Placental pericyte (primary cell): ENCODE data around the gene ZNF432. TPM values are rescaled to one million over a fixed set of nuclear protein-coding genes. Genes with fewer than 3 reads are reported as not detected.

Experiments used
- total RNA-seq: library from RNA; depleted of rRNA; stranded (reverse); fragments of >200 nt; gene quantifications from 2 replicates; pipeline ENCODE4 v1.2.3, GENCODE V29; 2012

Gene ZNF432
- 7.9 and 8.5 TPM in 2 replicates for total RNA-seq

DNA sequence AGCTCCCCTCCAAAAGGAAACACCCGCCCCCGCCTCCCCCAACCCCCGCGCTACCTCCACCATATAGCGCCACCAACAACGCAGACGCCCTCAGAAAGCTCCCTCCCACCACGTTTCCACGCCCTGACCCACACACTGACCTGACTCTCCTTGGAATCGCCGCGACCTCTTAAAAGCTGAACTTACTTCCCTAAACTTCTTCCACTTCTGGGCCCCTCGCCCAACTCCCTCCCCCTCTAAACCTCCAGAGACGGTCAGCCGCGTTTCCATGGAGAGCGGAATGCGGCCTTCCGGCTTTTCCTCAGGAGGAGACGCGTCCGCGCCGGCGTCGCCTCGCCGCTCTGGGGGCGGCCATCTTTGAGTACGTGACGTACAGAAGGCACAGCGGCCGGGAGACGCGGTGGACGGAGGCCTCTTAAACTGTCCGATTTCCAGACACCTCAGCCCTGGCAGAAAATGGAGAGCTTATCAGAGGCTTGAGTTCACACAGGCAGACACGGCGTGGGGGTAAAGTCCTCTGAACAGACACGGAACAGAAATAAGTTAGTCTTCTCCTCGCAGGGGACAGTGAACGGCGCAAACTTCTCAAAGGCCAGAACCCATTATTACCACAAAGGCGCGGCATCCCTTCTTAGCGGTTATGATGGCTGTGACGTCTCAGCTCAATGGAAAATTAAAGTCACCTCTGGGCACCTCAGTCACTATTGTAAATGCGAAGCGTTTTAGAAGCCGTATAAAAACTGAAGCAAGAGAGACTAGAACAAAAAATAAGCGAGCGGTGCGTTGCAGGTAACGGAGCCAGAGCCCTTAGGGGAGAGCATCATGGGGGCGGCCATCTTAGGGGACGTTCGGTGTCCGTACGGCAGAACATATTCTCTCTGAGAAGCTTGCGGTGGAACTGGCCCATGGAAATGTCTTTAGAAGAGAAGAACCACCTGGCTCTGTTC, at the start of gene ZNF432:
Gene ZNF432, minus strand, starts transcription at position 284 of the 947 bp plus-strand sequence. CDS start 1,970 bp downstream, outside the sequence.

DNA sequence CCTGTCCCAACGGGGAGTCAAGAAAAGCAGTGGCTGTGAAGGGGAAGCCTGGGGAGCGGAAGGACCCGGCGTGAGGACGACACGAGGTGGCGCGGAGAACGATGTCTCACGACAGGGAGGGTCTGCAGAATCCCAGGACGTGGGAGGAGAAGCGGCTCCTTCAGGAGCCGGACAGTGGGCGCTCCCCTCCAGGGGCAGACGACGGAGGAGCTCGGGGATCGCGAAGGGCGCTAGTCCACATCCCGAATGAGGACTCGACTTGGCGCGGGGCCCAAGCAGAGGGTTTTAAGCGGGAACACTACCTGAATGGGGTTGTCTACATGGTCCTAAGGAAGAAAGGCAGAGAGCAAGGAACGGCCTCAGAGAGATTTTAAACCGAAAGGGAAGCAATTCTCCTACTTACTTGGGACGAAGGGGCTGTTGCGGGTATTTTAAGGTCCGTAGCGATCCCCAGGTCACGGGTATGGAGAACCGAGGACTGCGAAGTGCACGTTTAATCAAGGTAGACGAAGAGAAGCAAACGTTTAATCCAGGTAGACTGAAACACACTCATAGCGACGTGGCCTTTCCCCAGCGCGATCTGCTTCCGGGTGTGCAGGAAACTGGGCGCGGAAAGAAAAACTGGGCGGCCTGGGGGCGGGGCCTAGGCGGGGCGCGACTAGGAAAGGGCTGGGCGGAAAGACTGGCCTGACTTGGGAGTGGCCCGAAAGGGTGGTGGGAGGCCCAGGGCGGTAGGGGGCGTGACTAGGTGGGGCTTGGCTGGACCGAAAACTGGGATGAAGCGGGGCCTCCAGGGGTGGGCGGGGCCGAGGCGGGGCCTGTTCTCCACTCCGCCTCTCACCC, 46.8 kb upstream of the ZNF432 start, which contains the start of gene ZNF841:
Gene ZNF841, minus strand, starts transcription at position 594 of the 843 bp plus-strand sequence. CDS start 10,964 bp downstream, outside the sequence.

DNA sequence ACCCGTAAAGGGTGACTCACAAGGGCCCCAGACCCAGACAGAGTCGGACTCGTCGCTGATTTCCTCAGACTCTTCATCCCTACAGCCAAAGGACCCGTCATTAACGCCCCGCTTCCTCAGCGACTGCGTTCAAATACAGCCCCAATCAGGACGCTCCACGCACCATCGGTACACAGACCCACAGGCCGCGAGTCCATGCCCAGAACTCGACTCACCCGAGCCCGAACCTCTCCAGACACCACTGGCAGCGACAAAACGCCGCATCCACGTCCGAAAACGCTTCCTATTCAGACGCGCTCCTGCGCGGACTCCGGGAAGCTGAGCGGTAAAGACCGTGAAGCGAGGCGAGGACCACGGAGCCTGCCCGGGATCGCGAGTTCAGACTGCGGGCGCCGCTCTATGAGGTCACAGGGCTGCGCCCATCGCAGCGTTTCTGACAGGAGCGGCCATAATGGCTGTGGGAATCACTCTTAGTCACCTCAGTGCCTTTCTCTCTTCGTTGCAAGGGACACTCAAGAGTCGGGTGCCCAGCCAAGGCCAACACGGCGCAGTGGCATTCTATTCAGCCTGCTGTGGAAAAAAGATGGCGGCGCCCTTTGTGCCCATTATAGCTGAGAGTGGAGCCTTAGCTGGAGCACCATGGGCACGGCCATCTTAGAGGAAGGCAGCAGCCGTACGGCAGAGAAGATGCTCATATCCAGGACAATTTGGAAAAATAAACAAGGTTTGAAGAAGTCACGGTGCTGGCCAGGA, 20.4 kb downstream of the ZNF432 start, which contains the start of gene ZNF614:
Gene ZNF614, minus strand, starts transcription at position 353 of the 753 bp plus-strand sequence. CDS start 2,634 bp downstream, outside the sequence.

DNA sequence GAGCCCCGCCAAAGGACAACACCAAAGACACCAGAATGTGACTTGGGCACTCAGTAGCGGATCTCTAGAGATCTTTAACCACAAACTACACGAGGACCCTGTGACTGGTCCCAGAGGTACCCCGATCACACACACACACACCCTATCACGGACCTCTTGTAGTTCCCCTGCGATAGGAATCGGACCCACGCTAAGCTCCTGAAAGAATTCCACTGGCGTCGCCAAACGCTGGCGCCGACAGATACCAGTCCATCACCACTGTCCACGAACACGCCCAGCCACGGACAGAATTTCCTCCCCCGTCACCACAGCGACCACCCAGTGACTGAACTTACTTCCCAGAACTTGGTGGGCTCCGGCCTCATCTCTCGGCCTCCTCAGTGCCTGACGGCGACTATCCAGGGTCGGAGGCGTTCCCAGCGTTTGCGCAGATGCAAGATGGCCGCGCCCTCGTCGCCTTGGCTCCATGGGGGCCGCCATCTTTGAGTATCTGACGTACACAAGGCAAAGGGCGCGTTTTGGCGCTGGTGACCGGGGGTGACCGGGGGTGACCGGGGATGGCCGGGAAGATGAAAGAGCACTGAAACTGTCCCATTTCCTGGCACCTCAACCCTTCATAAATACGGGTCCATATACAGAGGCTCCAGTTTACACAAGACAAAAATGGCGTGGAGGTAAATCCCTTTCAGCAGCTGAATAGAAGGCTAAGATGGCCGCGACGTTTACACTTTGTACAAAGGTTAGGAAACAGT, 40.7 kb downstream of the ZNF432 start, which contains the start of gene ZNF615:
Gene ZNF615, minus strand, starts transcription at position 406 of the 752 bp plus-strand sequence. CDS start 4,500 bp downstream, outside the sequence.

DNA sequence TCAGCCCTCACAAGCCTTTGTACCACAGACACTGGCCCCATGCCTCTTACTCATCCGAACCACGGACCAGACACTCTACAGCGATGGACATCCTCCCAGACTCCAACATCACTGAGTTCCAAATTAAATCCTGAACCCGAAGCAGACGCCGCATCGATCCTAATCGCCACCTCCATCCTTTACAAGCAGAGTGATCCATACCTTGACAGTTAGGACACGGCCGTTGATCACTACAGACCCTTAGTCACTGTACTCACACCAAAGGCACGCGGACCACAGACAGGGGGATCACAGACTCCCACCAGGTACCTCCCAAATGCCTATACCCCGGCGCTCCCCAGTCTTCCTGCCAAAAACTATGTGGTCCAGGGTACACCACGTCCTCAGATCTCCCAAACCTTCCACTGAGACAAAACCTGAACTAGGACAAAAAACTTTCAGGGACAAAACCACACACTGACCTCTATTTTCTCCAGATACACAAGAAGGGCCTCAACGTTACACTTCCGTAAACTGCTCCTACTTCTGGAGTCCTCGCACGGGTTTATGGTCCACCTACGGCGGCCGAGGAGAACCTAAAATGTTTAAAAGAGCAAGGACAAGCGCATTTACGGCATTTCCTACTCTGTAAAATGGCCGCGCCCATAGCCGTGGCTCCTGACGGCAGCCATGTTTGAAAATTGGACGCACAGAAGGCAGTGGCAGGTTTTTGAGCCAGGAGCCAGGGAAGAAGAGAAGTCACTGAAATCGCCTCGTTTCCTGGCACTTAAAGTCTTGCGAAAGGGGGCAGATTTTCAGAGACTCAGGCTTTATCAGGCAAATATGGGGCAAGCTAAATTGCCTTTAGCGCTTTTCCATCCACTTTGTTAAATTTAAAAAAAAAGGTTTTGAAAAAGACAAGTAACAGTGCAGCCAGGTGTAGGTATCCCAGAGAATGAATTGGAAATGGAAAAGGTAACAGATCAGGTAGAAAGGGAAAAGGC, 62.0 kb downstream of the ZNF432 start, which contains the start of gene ZNF350:
Gene ZNF350, minus strand, starts transcription at position 532 of the 983 bp plus-strand sequence. CDS start 12,480 bp downstream, outside the sequence.

Other genes starting within 250 kb of the ZNF432 start
- gene ZNF577, start 160.9 kb downstream of the ZNF432 start, total RNA-seq, result 5.3 and 5.5 TPM in 2 replicates
- 6.3 and 10.3 TPM in 2 replicates for gene ZNF649, start 143.8 kb downstream of the ZNF432 start, total RNA-seq
- gene ZNF613, start 121.4 kb downstream of the ZNF432 start, total RNA-seq, result 5.7 and 6.1 TPM in 2 replicates
- gene ZNF350, start 62.0 kb downstream of the ZNF432 start, total RNA-seq, result 7.3 and 10.9 TPM in 2 replicates
- 7.7 and 12.7 TPM in 2 replicates for gene ZNF615, start 40.6 kb downstream of the ZNF432 start, total RNA-seq
- gene ZNF614, start 20.5 kb downstream of the ZNF432 start, total RNA-seq, result 10.9 and 12.0 TPM in 2 replicates
- 25.2 and 39.6 TPM in 2 replicates for gene ZNF841, start 46.9 kb upstream of the ZNF432 start, total RNA-seq
- gene ZNF616, start 91.1 kb upstream of the ZNF432 start, total RNA-seq, result 7.3 and 8.5 TPM in 2 replicates
- 3.3 and 4.7 TPM in 2 replicates for gene ZNF836, start 122.8 kb upstream of the ZNF432 start, total RNA-seq
- gene PPP2R1A, start 141.2 kb upstream of the ZNF432 start, total RNA-seq, result 148 and 271 TPM in 2 replicates
- 3.5 and 7.6 TPM in 2 replicates for gene ZNF766, start 220.7 kb upstream of the ZNF432 start, total RNA-seq
- 5.0 and 7.9 TPM in 2 replicates for gene ZNF480, start 248.3 kb upstream of the ZNF432 start, total RNA-seq